ENCODE results near the gene VAV3.

Gene VAV3

GRCh38 chr1:107782217-107782845 lies 182.6 kb downstream of the VAV3 start:
- Mint-ChIP-seq H3K9me3 (no peaks in the 10 kb centered on the region), H3K36me3 (ENCODE audit: low read depth) (no peaks in the 10 kb centered on the region), H3K27me3 (ENCODE audit: low read depth) (no peaks in the 10 kb centered on the region), H3K4me3 (no peak overlapping the region), H3K27ac (no peak overlapping the region), H3K4me1 (ENCODE audit: low read depth) (peaks cover 23% of the 10 kb centered on the region)

- no peak overlapping the region for H3K4me3 Mint-ChIP-seq
- peaks cover 13% of the 10 kb centered on the region for H3K4me1 Mint-ChIP-seq (ENCODE audit: low read depth)
- no peak overlapping the region for H3K27ac Mint-ChIP-seq
- H3K36me3 Mint-ChIP-seq (ENCODE audit: low read depth) = no peaks in the 10 kb centered on the region
- no peaks in the 10 kb centered on the region for H3K27me3 Mint-ChIP-seq (ENCODE audit: low read depth)
- no peaks in the 10 kb centered on the region for H3K9me3 Mint-ChIP-seq
These were observed 183.7 kb downstream of the VAV3 start for GRCh38 chr1:107781245-107781644.

DNA sequence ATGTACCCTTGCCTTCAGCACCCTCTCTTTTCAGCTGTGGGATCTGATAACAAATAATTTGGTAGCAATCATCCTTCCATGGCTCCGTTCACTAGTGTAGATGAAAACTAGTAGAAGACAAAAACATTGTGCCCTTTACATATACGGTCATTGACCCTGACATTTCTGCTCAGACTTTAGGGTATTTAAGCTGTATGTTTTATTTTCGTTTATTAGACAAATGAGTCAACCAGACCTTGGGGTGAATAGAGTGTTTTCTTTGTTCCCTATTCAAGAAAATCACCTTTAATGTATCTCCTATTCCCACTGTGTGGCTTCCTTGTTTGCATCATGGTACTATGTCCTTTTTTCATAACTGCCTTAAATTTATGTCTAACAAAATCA lies 187.3 kb downstream of the VAV3 start:
- Mint-ChIP-seq H3K27me3 (ENCODE audit: low read depth) (no peaks in the 10 kb centered on the region), H3K9me3 (no peaks in the 10 kb centered on the region), H3K36me3 (ENCODE audit: low read depth) (no peaks in the 10 kb centered on the region), H3K27ac (no peak overlapping the region), H3K4me1 (ENCODE audit: low read depth) (no peaks in the 10 kb centered on the region), H3K4me3 (no peak overlapping the region)

GRCh38 chr1:107776900-107777663 lies 187.9 kb downstream of the VAV3 start:
- Mint-ChIP-seq H3K9me3 (no peaks in the 10 kb centered on the region), H3K4me1 (ENCODE audit: low read depth) (no peaks in the 10 kb centered on the region), H3K4me3 (no peak overlapping the region), H3K27me3 (ENCODE audit: low read depth) (no peaks in the 10 kb centered on the region), H3K27ac (no peak overlapping the region), H3K36me3 (ENCODE audit: low read depth) (no peaks in the 10 kb centered on the region)

- no peaks in the 10 kb centered on the region for H3K36me3 Mint-ChIP-seq (ENCODE audit: low read depth)
- no peak overlapping the region for H3K27ac Mint-ChIP-seq
- H3K27me3 Mint-ChIP-seq (ENCODE audit: low read depth) = no peaks in the 10 kb centered on the region
- no peaks in the 10 kb centered on the region for H3K4me1 Mint-ChIP-seq (ENCODE audit: low read depth)
- no peaks in the 10 kb centered on the region for H3K9me3 Mint-ChIP-seq
- H3K4me3 Mint-ChIP-seq = no peak overlapping the region
These were observed 193.6 kb downstream of the VAV3 start for GRCh38 chr1:107771377-107771776.

DNA sequence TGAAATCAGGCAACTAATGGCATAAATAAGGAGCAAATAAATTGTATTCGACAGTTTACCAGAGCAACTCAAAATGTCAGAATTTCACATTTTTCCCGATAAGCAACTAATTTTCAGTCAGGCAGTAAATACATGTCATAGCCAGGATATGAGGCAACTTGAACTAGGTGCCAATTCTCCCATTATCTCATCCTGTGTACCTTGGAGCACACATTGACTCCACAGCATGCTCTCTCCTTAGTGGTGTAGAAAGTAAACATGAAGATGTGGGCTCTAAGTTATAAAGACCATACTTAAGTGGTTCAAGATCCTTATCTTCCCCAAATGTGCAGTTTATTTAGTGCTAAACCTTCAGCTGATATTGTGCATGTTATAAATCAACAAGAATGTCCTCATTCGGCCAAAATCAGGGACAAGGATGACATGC lies 197.8 kb downstream of the VAV3 start:
- Mint-ChIP-seq H3K9me3 (no peaks in the 10 kb centered on the region), H3K27me3 (ENCODE audit: low read depth) (no peaks in the 10 kb centered on the region), H3K27ac (no peak overlapping the region), H3K36me3 (ENCODE audit: low read depth) (no peaks in the 10 kb centered on the region), H3K4me1 (ENCODE audit: low read depth) (no peaks in the 10 kb centered on the region), H3K4me3 (no peak overlapping the region)

DNA sequence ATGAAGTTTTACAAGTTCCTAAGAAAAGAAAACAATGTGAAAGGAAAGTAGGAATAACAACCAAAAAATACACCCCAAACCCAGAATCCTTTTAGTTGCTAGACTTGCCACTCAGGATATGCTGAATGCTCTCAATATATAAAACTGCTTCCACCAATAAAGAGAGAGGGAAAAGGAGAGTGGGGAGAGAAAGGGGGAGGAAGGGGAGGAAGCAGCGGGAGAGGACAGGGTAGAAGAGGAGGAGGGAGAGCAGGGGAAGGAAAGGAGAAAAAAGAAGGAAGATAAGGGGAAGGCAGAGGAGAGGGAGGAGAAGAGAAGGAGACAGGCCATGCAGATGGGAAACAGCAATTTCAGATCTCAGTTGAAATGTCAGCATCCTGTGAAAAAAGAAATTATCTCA lies 198.4 kb downstream of the VAV3 start:
- no peaks in the 10 kb centered on the region for H3K9me3 Mint-ChIP-seq
- H3K4me3 Mint-ChIP-seq = no peak overlapping the region
- H3K27me3 Mint-ChIP-seq (ENCODE audit: low read depth) = no peaks in the 10 kb centered on the region
- no peaks in the 10 kb centered on the region for H3K4me1 Mint-ChIP-seq (ENCODE audit: low read depth)
- H3K36me3 Mint-ChIP-seq (ENCODE audit: low read depth) = no peaks in the 10 kb centered on the region
- H3K27ac Mint-ChIP-seq = no peak overlapping the region

- Mint-ChIP-seq H3K4me3 (no peak overlapping the region), H3K9me3 (no peaks in the 10 kb centered on the region), H3K27me3 (ENCODE audit: low read depth) (no peaks in the 10 kb centered on the region), H3K36me3 (ENCODE audit: low read depth) (no peaks in the 10 kb centered on the region), H3K27ac (no peak overlapping the region), H3K4me1 (ENCODE audit: low read depth) (no peaks in the 10 kb centered on the region)
These were observed 202.1 kb downstream of the VAV3 start for GRCh38 chr1:107762751-107763390.

DNA sequence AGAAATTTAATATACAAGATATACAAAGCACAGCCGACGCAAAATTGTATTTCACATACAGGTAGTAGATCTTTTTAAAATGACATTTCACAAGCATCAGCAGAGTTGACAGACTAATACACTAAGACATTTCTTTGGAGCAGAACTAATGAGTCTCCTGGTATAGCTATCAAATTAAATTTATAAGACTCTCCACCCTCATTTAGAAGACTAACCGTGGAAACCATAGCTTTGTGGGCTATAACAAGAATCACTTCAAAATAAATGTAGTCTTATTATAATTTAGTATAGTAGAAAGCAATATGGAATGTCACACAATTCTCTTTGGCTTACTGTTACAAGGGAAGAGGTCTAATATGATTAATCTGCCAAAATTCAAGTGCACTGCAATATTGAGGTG lies 204.9 kb downstream of the VAV3 start:
- no peaks in the 10 kb centered on the region for H3K4me1 Mint-ChIP-seq (ENCODE audit: low read depth)
- no peaks in the 10 kb centered on the region for H3K9me3 Mint-ChIP-seq
- H3K27me3 Mint-ChIP-seq (ENCODE audit: low read depth) = no peaks in the 10 kb centered on the region
- no peak overlapping the region for H3K4me3 Mint-ChIP-seq
- H3K36me3 Mint-ChIP-seq (ENCODE audit: low read depth) = no peaks in the 10 kb centered on the region
- no peak overlapping the region for H3K27ac Mint-ChIP-seq

DNA sequence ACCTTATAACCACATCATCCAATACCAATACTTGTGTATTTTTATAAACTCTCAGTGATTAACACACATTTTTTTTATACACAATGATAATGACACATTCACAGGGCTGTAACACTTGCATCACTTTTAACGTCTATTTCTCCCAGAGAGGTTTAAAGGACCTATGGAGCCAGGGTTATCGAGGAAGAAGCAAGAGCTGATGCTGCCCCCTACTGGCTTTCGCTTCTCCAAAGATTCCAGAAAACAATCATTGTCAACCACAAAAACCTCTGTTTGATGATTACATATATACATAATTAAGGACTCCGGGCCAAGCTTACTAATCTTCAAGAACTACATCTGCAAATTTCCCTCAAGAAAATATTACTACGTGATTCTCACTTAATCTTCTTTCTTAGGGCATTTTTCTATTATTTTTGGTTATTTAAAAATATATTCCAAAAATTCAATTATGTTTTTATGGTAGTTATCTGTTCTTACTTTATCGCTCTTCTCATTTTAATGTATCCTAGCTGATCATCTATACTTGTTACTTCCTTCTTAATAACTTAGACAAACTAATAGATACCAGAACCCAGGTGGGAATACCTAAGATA lies 214.5 kb downstream of the VAV3 start:
- H3K27me3 Mint-ChIP-seq (ENCODE audit: low read depth) = no peaks in the 10 kb centered on the region
- no peak overlapping the region for H3K27ac Mint-ChIP-seq
- H3K4me3 Mint-ChIP-seq = no peak overlapping the region
- H3K9me3 Mint-ChIP-seq = no peaks in the 10 kb centered on the region
- no peaks in the 10 kb centered on the region for H3K36me3 Mint-ChIP-seq (ENCODE audit: low read depth)
- no peaks in the 10 kb centered on the region for H3K4me1 Mint-ChIP-seq (ENCODE audit: low read depth)

GRCh38 chr1:107748531-107748930 lies 216.4 kb downstream of the VAV3 start:
- no peak overlapping the region for H3K27ac Mint-ChIP-seq
- no peaks in the 10 kb centered on the region for H3K4me1 Mint-ChIP-seq (ENCODE audit: low read depth)
- H3K9me3 Mint-ChIP-seq = no peaks in the 10 kb centered on the region
- no peaks in the 10 kb centered on the region for H3K36me3 Mint-ChIP-seq (ENCODE audit: low read depth)
- no peak overlapping the region for H3K4me3 Mint-ChIP-seq
- no peaks in the 10 kb centered on the region for H3K27me3 Mint-ChIP-seq (ENCODE audit: low read depth)

GRCh38 chr1:107741242-107741641 lies 223.7 kb downstream of the VAV3 start:
- Mint-ChIP-seq H3K4me3 (no peak overlapping the region), H3K36me3 (ENCODE audit: low read depth) (no peaks in the 10 kb centered on the region), H3K9me3 (no peaks in the 10 kb centered on the region), H3K27ac (no peak overlapping the region), H3K27me3 (ENCODE audit: low read depth) (no peaks in the 10 kb centered on the region), H3K4me1 (ENCODE audit: low read depth) (no peaks in the 10 kb centered on the region)

GRCh38 chr1:107740579-107740978 lies 224.4 kb downstream of the VAV3 start:
- Mint-ChIP-seq H3K27ac (no peak overlapping the region), H3K27me3 (ENCODE audit: low read depth) (no peaks in the 10 kb centered on the region), H3K4me3 (no peak overlapping the region), H3K4me1 (ENCODE audit: low read depth) (no peaks in the 10 kb centered on the region), H3K9me3 (no peaks in the 10 kb centered on the region), H3K36me3 (ENCODE audit: low read depth) (no peaks in the 10 kb centered on the region)

DNA sequence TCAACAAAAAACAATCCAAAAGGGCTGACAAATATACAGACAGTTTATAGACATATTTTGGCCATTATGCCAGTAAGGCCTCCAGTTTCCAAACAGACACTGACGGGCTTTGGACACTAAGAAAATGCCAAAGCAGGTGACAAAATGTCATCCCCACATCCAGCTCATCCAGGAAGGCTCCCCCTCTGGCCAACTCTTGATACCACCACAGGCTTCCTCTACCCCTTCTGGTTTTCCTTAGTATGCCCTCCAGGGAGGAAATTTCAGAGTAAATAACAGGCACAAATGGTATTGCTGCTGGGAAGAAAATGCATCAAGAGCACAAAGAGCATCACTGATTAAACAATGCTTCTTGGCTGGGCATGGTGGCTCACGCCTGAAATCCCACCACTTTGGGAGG lies 225.3 kb downstream of the VAV3 start:
- Mint-ChIP-seq H3K27ac (no peak overlapping the region), H3K4me3 (no peak overlapping the region)

GRCh38 chr1:107739201-107739600 lies 225.8 kb downstream of the VAV3 start:
- Mint-ChIP-seq H3K27ac (no peak overlapping the region), H3K4me1 (ENCODE audit: low read depth) (no peaks in the 10 kb centered on the region)

More for the DNA sequence above, 225.3 kb downstream of the VAV3 start:
- H3K27me3 Mint-ChIP-seq (ENCODE audit: low read depth) = no peaks in the 10 kb centered on the region
- peaks cover 5% of the 10 kb centered on the region for H3K9me3 Mint-ChIP-seq
- no peaks in the 10 kb centered on the region for H3K4me1 Mint-ChIP-seq (ENCODE audit: low read depth)
- H3K36me3 Mint-ChIP-seq (ENCODE audit: low read depth) = no peaks in the 10 kb centered on the region

More at GRCh38 chr1:107739201-107739600, 225.8 kb downstream of the VAV3 start:
- H3K9me3 Mint-ChIP-seq = peaks cover 5% of the 10 kb centered on the region
- H3K4me3 Mint-ChIP-seq = no peak overlapping the region
- no peaks in the 10 kb centered on the region for H3K36me3 Mint-ChIP-seq (ENCODE audit: low read depth)
- no peaks in the 10 kb centered on the region for H3K27me3 Mint-ChIP-seq (ENCODE audit: low read depth)
